Activated CD8-positive, alpha-beta memory T cell treated with anti-CD3 and anti-CD28 coated beads, Interleukin-2, amount 50 U/mL, for 48 hours (primary cell): Measurements from ENCODE around the gene MRPL18.
"Not testable (repeated sequence)": the region's sequence is repeated elsewhere in the genome, so short reads cannot be mapped to it uniquely, and the experiment has no call there.

Experiments
- DNase-seq: peaks from one replicate; pipeline ENCODE4 v3.0.0-alpha.2; 2020

Gene MRPL18

GRCh38 chr6:159777240-159777904 lies 12.9 kb upstream of the MRPL18 start:
- no peak for DNase-seq

- no peak for DNase-seq
These were observed 12.1 kb upstream of the MRPL18 start for GRCh38 chr6:159778131-159778530.

- DNase-seq = no peak
These were observed 11.6 kb upstream of the MRPL18 start for GRCh38 chr6:159778542-159779103.

GRCh38 chr6:159788276-159788675 lies 2.0 kb upstream of the MRPL18 start:
- DNase-seq = no peak

GRCh38 chr6:159788753-159789376 lies 1.4 kb upstream of the MRPL18 start:
- DNase-seq = peak; percentile 67

- peak; percentile 97 for DNase-seq
These were observed 704 bp upstream of the MRPL18 start, which contains the start of gene TCP1 for GRCh38 chr6:159789377-159790148. Gene TCP1 (minus strand): TSS chr6:159789602. CDS start chr6:159789468, 134 bp downstream.

GRCh38 chr6:159790956-159791598 lies 810 bp downstream of the MRPL18 start:
- no peak for DNase-seq

- DNase-seq = not testable (repeated sequence)
These were observed 4.7 kb downstream of the MRPL18 start for GRCh38 chr6:159794976-159795375.

- DNase-seq = no peak
These were observed 7.3 kb downstream of the MRPL18 start for GRCh38 chr6:159797554-159797953.

- no peak for DNase-seq
These were observed 10.0 kb downstream of the MRPL18 start, which contains the start of gene PNLDC1 for GRCh38 chr6:159800141-159800865. Gene PNLDC1 (plus strand): TSS chr6:159800276. CDS start chr6:159800308, 32 bp downstream.

GRCh38 chr6:159801935-159802334 lies 11.7 kb downstream of the MRPL18 start:
- DNase-seq = no peak

- DNase-seq = no peak
These were observed 14.2 kb downstream of the MRPL18 start for GRCh38 chr6:159804504-159804903.

- no peak for DNase-seq
These were observed 15.3 kb downstream of the MRPL18 start for GRCh38 chr6:159805440-159806020.

GRCh38 chr6:159806021-159806458 lies 15.8 kb downstream of the MRPL18 start:
- DNase-seq = no peak

- no peak for DNase-seq
These were observed 17.0 kb downstream of the MRPL18 start for GRCh38 chr6:159807150-159807858.

- DNase-seq = no peak
These were observed 18.4 kb downstream of the MRPL18 start for GRCh38 chr6:159808647-159809046.

GRCh38 chr6:159809149-159809548 lies 18.9 kb downstream of the MRPL18 start:
- no peak for DNase-seq

GRCh38 chr6:159813781-159814180 lies 23.5 kb downstream of the MRPL18 start:
- DNase-seq = no peak

GRCh38 chr6:159815410-159815809 lies 25.1 kb downstream of the MRPL18 start:
- DNase-seq = no peak

GRCh38 chr6:159816775-159817174 lies 26.5 kb downstream of the MRPL18 start:
- DNase-seq = not testable (repeated sequence)
